Retinal pigment epithelial cell (primary cell): ENCODE measurements around the gene LRRC74B.
"Not testable (repeated sequence)": the region's sequence is repeated elsewhere in the genome, so short reads cannot be mapped to it uniquely, and the experiment has no call there.

ENCODE experiments used
- DNase-seq: peaks from one replicate; pipeline ENCODE4 v3.0.0-alpha.2; 2010; ENCODE audit warnings: low read depth
- H3K4me3 ChIP-seq: 2 replicates; pipeline ENCODE4 v1.5.1; 2011; ENCODE audit warnings: mild to moderate bottlenecking, low read length, control low read depth, moderate library complexity
- CTCF ChIP-seq: conservative IDR thresholded peaks from 2 replicates; pipeline ENCODE4 v1.5.1; 2011; ENCODE audit warnings: low read depth, low read length, control low read depth, inconsistent platforms

LRRC74B gene

GRCh38 chr22:21080435-21081137, 34.8 kb downstream of the LRRC74B start:
- no peak for DNase-seq
- no peak overlapping the region for H3K4me3 ChIP-seq
- no peak for TF ChIP-seq CTCF

- no peak for DNase-seq
- TF ChIP-seq CTCF, result no peak
- no peak overlapping the region for H3K4me3 ChIP-seq
Observed at GRCh38 chr22:21082248-21082647, 36.5 kb downstream of the LRRC74B start.

- DNase-seq, result no peak
- no peak for TF ChIP-seq CTCF
- H3K4me3 ChIP-seq, result no peak overlapping the region
Observed at GRCh38 chr22:21087119-21087518, 41.4 kb downstream of the LRRC74B start.

- H3K4me3 ChIP-seq, DNase-seq: not testable (repeated sequence)
Observed at GRCh38 chr22:21087926-21088325, 42.2 kb downstream of the LRRC74B start.

- H3K4me3 ChIP-seq, DNase-seq: not testable (repeated sequence)
Observed at GRCh38 chr22:21091220-21091619, 45.5 kb downstream of the LRRC74B start.

- no peak overlapping the region for H3K4me3 ChIP-seq
- TF ChIP-seq CTCF, result no peak
- DNase-seq, result no peak
Observed at GRCh38 chr22:21092797-21093554, 47.2 kb downstream of the LRRC74B start.

- not testable (repeated sequence) for DNase-seq, H3K4me3 ChIP-seq
Observed at GRCh38 chr22:21093555-21094137, 47.9 kb downstream of the LRRC74B start.

- DNase-seq, result no peak
- TF ChIP-seq CTCF, result no peak
- H3K4me3 ChIP-seq, result no peak overlapping the region
Observed at GRCh38 chr22:21094911-21095772, 49.4 kb downstream of the LRRC74B start.
